ENCODE results near the gene USP3. TPM values are rescaled to one million over a fixed set of nuclear protein-coding genes. Genes with fewer than 3 reads are reported as not detected.

The USP3 gene
- polyA plus RNA-seq, 1 donor (not counting 4 experiments of a cell fraction or from before 2014, with no cell fraction given): 16.2 TPM

DNA sequence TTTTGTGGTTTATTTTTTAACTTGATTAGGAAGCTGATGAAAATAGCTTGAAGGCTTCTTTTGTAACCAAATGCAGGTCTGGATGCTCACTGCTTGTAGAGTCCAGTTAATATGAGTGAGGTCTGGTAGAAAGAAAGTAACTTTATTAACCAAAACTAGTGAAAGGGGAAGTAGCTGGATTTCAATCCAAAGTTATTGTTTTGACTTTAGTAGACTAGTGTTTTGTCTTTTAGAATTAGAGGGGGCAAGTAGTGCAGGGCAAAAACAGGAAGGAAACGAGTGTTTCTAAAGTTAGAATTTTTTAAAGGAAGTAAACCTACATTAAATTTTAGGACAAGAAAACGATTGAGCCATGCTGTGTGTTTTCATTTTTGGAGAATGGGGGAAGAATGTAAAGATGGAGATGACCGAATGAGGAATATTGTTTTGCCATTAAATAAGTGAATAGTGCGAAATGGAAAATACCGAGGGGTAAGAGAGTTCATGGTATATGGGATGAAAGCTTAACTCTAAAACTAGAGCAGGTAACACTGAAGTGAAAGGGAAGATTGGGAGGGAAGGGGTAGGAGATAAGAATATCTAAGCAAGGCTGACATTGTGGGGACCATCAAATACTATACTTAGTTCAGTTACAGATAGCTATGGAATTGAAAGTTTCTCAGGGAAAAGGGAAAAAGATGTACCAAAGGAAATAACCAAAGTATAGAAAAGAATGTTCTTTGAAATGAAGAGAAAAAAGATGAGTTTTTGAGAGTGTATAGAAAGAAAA, 40.0 kb downstream of the USP3 start:
- dilution Hi-C loops (cut with MboI; ENCODE audit: extremely low pct_ligation_motif_present, low sequenced_read_pairs): no loop called here

DNA sequence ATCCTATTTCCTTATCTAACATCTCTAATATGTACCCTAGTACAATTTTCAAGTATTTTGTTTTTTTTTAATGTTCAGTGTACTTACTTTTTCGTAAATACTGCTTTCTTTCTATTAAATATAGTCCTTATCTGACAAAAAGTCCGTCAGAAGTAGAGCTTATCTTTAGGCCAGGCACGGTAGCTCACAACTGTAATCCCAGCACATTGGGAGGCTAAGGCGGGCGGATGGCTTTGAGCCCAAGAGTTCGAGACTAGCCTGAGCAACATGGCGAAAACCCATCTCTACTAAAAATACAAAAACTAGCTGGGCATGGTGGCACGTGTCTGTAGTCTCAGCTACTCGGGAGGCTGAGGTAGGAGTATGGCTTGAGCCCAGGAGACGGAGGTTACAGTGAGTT, 41.1 kb downstream of the USP3 start:
- Histone ChIP-seq H3K4me2 (ENCODE audit: control insufficient read depth, extremely low read depth, insufficient read depth, low read depth, low read length) (no peak overlapping the region), H3K4me3 (ENCODE audit: control insufficient read depth in 2 of 3, extremely low read depth in 1 of 3, insufficient read depth in 2 of 3, low read depth in 1 of 3, low read length in 3 of 3) (no peak overlapping the region), H3K9me3 (ENCODE audit: control insufficient read depth, low read depth, low read length) (no peaks in the 10 kb centered on the region), H4K20me1 (ENCODE audit: control insufficient read depth, extremely low read depth, insufficient read depth, low read length) (no peaks in the 10 kb centered on the region), H3K4me1 (ENCODE audit: control insufficient read depth, extremely low read depth, insufficient read depth, low read length) (no peaks in the 10 kb centered on the region), H2AFZ (ENCODE audit: control insufficient read depth, low read length) (no peak overlapping the region), H3K79me2 (ENCODE audit: control insufficient read depth, insufficient read depth, low read length) (no peaks in the 10 kb centered on the region), H3K9ac (ENCODE audit: control insufficient read depth, extremely low read depth, insufficient read depth, low read length) (no peak overlapping the region), H3K27ac (ENCODE audit: control insufficient read depth, insufficient read depth, low read length) (no peak overlapping the region), H3K9me1 (ENCODE audit: control insufficient read depth, extremely low read depth, insufficient read depth, low read length) (no peaks in the 10 kb centered on the region), H3K36me3 (ENCODE audit: control insufficient read depth in 2 of 2, extremely low read depth in 1 of 2, insufficient read depth in 2 of 2, low read length in 2 of 2) (no peaks in the 10 kb centered on the region), H3K27me3 (ENCODE audit: control insufficient read depth, extremely low read depth, insufficient read depth, low read length) (no peaks in the 10 kb centered on the region)
- FAIRE-seq (no peak), DNase-seq (ENCODE audit: low read depth, low spot score) (no peak)
- dilution Hi-C loops (cut with MboI; ENCODE audit: extremely low pct_ligation_motif_present, low sequenced_read_pairs): no loop called here
- TF ChIP-seq, protein P1, sequence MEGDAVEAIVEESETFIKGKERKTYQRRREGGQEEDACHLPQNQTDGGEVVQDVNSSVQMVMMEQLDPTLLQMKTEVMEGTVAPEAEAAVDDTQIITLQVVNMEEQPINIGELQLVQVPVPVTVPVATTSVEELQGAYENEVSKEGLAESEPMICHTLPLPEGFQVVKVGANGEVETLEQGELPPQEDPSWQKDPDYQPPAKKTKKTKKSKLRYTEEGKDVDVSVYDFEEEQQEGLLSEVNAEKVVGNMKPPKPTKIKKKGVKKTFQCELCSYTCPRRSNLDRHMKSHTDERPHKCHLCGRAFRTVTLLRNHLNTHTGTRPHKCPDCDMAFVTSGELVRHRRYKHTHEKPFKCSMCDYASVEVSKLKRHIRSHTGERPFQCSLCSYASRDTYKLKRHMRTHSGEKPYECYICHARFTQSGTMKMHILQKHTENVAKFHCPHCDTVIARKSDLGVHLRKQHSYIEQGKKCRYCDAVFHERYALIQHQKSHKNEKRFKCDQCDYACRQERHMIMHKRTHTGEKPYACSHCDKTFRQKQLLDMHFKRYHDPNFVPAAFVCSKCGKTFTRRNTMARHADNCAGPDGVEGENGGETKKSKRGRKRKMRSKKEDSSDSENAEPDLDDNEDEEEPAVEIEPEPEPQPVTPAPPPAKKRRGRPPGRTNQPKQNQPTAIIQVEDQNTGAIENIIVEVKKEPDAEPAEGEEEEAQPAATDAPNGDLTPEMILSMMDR (optimal IDR thresholded peaks at IDR 0.05 in 1 of 3, IDR thresholded peaks at IDR 0.05 in 1 of 3, conservative IDR thresholded peaks at IDR 0.05 in 1 of 3; ENCODE audit: extremely low read depth in 1 of 3, insufficient read depth in 2 of 3, low read length in 3 of 3): no peak
- no peak for TF ChIP-seq EZH2 (IDR thresholded peaks at IDR 0.05; ENCODE audit: low read length)

More for the DNA sequence above, 40.0 kb downstream of the USP3 start:
- no peaks in the 10 kb centered on the region for H3K4me1 ChIP-seq (ENCODE audit: control insufficient read depth, extremely low read depth, insufficient read depth, low read length)
- no peak overlapping the region for H3K9ac ChIP-seq (ENCODE audit: control insufficient read depth, extremely low read depth, insufficient read depth, low read length)
- H3K9me1 ChIP-seq (ENCODE audit: control insufficient read depth, extremely low read depth, insufficient read depth, low read length): no peaks in the 10 kb centered on the region
- H3K4me3 ChIP-seq (ENCODE audit: control insufficient read depth in 2 of 3, extremely low read depth in 1 of 3, insufficient read depth in 2 of 3, low read depth in 1 of 3, low read length in 3 of 3): no peak overlapping the region
- no peaks in the 10 kb centered on the region for H3K9me3 ChIP-seq (ENCODE audit: control insufficient read depth, low read depth, low read length)
- no peaks in the 10 kb centered on the region for H3K27me3 ChIP-seq (ENCODE audit: control insufficient read depth, extremely low read depth, insufficient read depth, low read length)
- DNase-seq (ENCODE audit: low read depth, low spot score) (no peak), FAIRE-seq (no peak)
- no peak overlapping the region for H2AFZ ChIP-seq (ENCODE audit: control insufficient read depth, low read length)
- H3K36me3 ChIP-seq (ENCODE audit: control insufficient read depth in 2 of 2, extremely low read depth in 1 of 2, insufficient read depth in 2 of 2, low read length in 2 of 2): no peaks in the 10 kb centered on the region
- H4K20me1 ChIP-seq (ENCODE audit: control insufficient read depth, extremely low read depth, insufficient read depth, low read length): no peaks in the 10 kb centered on the region
- TF ChIP-seq, protein P1 (optimal IDR thresholded peaks at IDR 0.05 in 1 of 3, IDR thresholded peaks at IDR 0.05 in 1 of 3, conservative IDR thresholded peaks at IDR 0.05 in 1 of 3; ENCODE audit: extremely low read depth in 1 of 3, insufficient read depth in 2 of 3, low read length in 3 of 3): no peak
- no peak for TF ChIP-seq EZH2 (IDR thresholded peaks at IDR 0.05; ENCODE audit: low read length)
- H3K4me2 ChIP-seq (ENCODE audit: control insufficient read depth, extremely low read depth, insufficient read depth, low read depth, low read length): no peak overlapping the region
- H3K27ac ChIP-seq (ENCODE audit: control insufficient read depth, insufficient read depth, low read length): no peak overlapping the region
- H3K79me2 ChIP-seq (ENCODE audit: control insufficient read depth, insufficient read depth, low read length): no peaks in the 10 kb centered on the region

Measured in keratinocyte (primary cell).